Measurements from ENCODE around the gene IL21.
A peak's percentile ranks its signal among the peaks of the same experiment; 100 is the strongest.

Gene IL21

DNA sequence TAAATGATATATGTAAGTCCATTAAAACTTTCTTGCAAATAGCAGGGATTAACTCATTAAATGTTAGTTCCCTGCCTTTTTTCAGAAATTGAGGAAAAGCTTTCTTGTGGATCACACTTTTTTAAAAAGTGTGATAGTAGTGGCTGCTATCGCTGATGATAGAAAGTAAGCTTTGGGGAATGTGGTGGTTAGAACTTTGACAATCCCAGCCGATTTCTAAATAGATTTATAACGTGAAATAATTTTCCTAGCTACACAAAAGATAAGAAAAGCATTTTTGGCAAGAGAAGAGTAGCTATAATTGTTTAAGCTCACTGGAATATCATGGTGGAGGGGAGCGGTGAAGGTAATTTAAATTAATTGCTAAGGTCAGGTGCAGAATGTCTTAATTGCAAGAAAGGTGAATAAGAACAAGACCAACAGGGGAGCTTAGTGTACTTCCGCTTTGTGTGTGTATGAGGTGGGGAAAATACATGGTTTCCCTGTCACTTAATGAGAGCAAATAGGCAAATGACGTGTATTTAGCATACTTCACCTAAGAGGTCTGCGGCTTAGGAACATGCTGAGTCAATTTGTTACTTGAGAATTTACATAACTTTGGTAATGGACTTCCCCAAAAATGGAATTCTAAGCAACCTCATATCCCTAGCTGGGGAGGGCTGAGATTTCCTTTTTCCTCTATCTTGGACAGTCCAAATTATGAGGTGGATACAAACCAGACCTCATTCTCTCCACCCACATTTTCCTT lies 11.7 kb upstream of the IL21 start:
- no peak for DNase-seq

DNA sequence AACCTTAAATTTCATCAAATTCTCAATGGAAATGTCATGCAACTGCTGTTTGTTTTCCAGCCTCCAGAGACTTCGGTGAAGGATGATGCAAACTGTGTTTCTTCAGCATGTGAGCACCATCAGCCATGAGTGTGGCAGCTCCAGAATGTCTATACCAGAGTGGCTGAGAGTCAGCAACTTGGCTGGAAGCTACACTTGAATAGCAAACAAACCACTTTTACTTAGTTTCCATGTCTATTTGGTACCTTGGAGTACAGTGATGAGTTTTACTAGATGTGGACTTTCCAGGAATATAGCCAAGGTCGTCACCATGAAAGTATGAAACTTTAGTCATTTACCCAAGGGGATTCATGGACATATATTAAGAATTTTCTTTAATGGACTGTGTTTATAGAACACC lies 4.3 kb upstream of the IL21 start:
- DNase-seq: no peak

DNA sequence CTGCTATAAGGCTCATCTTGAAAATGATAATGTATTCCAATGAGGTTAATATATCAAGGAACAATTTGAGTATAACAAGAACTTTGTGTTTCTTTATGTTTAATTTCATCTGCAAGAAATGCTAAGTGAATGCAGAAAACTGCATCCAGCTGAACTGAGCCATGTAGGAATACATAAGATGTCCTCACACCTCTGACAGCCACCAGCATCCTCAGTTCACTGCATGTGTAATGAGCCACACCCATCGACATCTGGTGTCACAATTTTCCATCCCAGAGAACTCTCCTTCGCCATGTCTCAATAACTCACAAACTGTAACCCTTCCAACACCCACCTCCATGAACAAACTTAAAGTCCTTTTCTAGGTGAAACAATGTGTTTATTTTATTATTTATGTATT lies 3.3 kb upstream of the IL21 start:
- DNase-seq: no peak

DNA sequence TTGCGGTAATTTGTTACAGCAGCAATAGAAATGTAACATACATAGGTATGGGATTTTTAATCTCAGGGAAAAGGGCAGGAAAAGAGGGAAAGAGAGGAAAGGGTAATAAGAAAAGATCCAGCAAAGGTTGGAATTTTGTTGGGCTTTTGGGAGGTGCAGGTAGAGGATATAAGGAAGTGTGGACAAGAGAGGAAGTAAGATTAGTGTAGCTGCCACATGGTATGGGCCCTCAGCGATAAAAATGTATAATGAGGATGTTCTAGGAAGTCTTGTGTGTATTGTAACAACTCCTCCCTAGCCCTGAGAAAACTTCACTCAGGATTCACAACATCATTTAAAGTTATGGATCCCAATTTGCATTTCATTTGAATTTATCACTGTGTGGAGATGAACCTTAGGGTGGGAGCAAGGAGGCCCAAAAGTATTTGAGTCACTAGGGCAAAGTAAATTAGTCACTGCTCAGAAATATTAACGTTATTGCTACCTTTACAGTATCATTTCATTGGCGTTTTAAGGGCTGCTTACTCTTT lies 2.8 kb upstream of the IL21 start:
- DNase-seq: no peak

DNA sequence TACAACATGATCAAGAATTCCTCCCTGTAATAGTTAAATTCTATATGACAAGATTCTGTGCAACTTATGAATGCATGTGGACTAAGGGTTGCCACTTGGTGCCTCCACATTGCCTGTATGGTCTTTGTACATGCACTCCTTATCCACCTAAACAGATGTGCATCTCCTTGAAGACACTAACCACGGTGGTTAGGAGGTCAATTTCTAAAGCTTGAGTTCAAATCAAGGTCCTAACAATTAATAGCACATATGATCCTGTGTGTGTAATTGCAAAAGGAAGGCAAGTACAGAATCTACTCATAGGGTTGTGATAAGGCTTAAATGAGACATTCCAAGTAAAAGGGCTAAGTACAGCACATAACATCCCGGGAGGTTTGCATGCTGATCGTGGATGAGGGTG lies 1.5 kb upstream of the IL21 start:
- no peak for DNase-seq

DNA sequence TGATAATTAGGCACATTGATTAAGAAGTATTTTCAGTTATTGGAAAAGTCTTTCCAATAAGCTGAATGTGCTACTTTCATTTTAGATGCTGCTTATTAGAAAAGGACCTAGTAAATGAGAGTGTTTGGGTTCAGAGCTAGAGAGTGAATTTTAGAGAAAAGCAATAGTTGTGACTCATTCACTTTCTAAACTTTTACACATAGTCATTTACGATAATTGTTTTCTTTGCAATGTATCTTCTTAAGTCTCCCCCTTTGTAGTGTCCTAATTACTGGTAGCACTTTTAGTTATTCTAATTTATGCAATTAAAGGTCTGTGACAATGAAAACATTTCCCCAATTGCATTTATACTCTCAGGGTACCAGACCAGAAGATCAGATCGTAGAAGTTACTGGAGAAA lies 1.3 kb downstream of the IL21 start:
- no peak for DNase-seq

DNA sequence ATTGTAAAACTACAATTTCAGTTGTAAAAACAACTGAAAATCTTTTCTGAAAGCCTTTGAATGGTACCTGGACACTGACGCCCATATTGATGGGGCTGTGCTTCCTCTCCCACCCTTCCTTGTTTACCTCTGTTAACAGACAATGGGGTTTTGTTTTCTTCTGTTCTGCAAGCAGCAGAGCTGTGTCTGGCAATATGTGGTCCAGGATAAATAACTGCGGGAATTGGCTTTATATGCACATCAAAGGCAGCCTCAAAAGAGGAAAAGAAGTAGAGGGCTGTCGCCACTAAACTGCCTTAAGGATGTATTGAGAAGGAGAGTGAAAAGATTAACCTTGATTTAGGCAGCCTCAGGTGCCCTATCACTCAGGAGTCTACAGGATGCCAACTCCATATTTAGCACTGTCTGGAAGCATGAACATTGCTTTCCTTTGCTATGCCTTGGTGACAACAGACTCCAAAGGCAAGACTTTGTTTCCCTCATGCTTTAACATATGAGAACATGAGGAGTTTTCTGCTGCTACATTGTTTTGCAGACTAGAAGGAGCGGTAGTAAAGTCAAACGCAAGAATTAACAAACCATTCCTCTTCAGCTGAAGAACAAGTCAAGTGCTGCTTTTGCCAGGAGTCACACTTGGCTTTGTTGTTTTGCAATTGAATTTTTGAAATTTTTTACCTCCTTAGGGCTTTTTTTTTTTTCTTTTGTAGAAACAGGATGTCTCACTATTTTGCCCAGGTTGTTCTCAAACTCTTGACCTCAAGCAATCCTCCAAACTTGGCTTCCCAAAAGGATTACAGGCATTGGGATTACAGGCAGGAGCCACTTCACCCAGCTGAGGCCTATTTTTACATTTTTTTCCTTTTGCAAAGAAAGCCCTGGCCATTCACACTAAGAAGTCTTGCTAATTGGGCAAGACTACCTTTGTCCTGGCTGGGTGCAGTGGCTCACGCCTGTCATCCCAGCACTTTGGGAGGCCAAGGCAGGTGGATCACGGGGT lies 3.0 kb downstream of the IL21 start:
- no peak for DNase-seq

DNA sequence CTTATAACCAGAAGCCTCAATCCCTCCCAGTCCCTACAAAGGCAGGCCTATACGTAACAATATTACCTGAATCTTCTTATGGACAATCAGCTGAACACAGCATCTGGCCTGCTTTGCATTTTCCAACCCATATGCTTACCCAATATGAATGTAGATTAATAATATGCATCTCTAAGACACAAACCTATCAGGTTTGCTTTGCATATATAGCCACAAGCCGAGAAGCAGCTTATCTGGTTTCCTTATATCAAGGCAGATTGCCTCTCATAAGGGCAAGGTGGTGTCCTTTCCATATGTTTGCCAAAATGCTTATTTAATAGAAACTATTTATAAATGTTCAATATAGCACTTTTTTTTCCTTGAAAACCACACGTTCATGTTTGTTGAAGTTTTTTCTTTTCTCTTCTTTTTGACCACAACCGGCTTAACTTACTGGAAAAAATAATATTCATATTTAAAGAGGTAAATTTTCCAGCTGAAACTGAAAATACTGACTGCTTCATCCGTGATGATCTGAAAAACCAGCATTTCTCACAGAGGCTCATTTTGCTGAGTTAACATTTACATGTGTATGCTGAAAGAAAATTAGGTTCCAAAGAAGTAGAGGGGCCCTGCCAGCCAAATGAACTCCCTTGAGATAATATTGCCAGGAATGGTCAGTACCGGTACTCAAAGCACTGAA lies 3.8 kb downstream of the IL21 start:
- DNase-seq: no peak

DNA sequence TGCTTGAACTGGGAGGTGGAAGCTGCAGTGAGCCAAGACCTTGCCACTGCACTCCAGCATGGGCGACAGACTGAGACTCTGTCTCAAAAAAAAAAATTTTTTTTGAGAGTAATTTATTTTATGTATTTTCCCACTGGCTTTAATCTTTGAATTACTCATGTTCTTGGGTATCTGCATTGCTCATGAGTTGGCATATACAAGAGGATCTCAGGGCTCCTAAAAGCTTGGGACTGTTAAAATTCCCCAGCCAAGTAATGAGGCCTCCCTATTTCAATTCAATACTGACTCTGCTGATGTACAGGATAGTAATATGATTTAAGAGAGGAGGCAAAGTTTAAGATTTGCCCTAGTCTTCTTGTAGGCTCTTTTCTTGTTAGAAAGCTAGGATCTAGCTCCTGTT lies 6.2 kb downstream of the IL21 start:
- DNase-seq: no peak

DNA sequence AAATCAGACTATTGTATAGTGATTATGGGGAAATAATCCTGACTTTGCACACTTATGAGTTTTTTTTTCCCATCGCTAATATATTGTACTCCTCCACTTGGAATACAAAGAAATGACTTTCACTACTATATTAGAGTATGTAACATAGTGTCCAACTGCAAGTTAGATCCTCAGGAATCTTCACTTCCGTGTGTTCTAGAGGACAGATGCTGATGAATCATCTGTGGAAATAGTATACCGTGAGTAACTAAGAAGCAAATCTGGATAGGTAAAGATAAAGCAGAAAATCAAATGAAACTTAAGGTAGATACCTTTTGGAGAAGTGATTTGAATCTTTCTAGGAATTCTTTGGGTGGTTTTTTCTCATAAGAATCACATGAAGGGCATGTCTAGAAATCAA lies 8.3 kb downstream of the IL21 start:
- DNase-seq: no peak

DNA sequence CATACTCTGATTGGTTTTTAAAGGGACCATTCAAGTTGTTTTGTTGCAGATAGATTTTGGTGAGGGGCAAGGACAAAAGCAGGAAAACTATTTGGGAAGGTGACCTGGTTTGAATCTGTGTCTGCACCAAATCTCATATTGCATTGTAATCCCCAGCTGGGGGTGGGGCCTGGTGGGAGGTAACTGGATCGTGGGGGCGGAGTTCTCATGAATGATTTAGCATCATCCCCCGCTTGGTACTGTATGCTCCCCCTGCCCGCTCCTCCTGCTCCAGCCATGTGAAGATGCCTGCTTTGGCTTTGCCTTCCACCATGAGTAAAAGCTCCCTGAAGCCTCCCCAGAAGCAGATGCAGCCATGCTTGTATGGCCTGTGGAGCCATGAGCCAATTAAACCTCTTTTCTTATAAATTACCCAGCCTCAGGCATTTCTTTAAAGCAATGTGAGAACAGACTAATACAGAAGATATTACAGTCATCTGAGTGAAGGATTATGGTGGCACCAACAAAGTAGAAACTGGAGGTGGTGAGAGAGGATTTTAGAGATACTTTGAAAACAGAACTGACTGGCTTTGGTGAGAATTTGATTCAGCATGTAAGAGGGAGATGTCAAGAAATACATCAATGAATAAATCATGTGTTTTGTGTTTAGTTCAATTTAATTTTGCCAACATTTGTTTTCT lies 14.4 kb downstream of the IL21 start:
- no peak for DNase-seq

DNA sequence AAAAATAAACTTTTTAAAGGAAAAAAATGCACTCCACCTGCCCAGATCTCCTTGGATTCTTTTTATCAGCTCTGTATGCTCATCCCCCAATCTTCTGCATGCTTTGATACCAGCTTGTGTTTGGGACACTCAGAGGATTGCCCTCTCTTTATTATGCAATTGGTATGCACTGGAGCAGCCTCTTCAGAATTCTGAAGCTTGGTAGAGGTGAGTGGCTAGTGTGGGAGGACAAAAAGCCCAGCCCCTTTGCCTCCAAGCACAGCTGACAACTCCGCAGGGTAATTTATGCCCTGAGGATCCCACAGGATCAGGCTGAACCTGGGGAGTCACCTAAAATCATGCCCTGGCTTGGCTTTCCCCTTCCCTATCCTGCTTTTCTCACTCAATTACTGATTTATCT lies 16.7 kb downstream of the IL21 start:
- no peak for DNase-seq

DNA sequence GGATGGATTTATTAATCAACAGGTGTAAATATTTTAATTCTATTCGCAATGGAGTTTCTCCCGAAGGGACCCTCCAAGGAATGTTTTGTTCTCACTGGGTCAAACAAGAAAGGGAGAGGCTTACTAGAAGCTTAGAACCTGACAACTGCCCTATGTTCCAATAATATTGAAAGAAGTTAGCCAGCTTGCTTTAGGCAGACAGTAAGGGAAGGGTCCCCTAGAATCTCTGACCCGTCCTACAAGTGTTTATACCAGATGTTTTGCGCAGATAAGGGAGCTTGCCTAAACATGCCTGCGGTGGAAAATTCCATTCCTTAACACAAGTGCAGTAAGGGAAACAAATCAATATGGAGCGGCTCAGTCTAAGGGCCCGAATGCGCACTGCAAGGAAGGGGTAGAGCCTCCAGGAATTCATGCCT lies 17.7 kb downstream of the IL21 start:
- DNase-seq: no peak

DNA sequence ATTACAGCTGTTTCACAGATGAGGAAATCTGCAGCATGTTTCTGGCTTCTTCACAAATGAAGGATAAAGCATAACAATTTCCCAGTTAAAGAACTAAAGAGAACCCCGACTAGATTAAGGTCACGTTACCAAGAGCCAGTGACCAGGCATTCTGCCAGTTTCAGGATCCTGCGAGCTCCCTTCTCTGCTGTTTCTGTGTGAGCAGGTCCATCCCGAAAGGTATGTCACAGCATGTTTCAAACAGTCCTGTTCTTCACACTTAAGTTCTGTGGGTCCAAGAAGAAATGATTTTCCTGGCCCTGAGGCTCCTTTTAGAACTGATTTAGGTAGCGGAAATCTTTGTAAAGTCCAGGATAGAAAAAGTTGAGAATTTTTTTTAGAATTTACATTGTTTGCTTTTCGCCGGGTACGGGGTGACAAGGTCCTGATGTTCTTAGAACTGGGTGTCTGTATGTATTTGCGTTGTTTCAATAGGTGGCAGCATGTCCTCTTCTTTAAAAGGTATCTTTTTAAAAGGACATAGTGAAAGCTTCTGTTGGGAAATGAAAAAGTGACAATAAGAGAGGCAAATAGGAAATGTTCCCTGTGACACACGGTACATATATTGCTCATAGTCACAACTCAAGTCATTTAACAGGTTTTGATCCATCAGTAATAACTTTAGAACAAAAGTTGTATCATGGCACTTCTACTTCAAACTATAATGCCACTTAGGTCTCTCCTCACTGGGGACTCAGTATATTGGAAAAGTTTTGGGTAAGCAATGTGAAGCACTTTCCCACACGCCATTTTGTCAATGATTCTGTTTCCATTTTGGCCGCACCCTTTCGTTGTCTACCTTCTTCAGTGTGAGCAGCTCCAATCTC lies 18.4 kb downstream of the IL21 start:
- DNase-seq: no peak

DNA sequence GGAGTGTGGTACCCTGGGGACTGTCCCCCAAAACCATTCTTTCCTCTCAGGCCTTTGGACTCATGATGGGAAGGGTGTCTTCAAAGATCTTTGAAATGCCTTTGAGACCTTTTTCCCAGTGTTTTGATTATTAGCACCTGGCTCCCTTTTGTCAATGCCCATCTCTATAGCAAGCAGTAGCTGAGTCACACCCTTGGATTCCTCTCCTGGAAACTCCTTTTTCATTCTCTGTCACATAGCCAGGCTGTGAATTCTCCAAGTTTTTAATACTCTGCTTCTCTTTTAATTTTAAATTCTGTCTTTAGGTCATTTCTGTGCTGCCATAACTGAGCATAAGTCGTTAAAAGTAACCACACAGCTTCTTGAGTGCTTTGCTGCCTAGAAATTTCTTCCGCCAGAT lies 29.7 kb downstream of the IL21 start:
- no peak for DNase-seq

DNA sequence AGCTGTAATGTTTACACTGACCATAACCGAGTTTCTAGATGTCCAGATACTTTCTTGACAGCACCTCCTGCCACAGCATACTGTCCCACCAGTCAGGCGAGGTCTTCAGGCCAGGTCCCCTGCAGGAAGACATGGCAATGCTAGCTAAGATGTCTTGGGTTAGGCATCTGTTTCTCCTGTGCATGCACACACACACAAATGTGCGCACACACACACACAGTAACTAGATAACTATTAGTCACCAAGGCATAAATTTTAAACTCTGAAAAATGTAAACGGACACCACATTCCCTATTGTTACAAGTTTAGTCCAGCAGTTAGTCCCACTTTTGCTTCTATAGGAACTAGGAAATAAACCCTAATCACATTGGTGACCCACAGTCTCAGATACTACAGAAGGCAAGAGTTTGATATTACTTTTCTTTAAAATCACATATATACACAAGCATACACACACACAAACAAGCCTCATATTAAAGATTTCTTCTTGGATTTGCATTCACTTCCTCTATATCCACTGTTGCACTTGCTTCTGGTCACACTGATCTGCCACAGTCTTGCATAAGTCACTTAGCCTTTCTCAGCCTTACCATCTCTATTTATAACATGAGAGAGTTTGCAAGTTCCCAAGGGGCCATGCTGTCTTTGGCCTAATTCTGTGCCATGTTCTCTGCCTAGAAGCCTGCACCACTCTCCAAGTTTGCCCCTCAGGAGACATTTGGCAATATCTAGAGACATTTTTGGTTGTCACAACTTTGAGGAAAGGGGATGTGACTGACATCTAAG lies 32.2 kb downstream of the IL21 start:
- DNase-seq: no peak

DNA sequence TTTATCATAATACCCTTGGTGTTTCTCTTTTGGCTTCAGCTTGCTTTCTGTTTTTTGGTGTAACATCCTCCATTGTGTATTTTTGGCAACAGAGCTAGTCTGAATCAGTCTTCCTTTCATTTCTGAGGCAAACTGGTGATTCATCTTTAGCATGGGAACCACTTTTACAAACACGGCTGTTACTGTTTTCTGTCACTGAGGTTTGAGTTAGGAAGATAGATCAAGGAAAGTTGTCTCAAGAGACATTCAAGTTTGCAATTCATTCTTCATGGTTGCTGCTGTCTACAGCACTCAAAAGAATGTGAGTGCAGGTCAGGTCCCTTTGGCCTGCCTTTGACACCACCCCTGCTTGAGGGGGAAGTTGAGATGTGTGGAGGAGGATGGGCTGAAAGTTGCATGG lies 36.3 kb downstream of the IL21 start:
- DNase-seq: no peak

DNA sequence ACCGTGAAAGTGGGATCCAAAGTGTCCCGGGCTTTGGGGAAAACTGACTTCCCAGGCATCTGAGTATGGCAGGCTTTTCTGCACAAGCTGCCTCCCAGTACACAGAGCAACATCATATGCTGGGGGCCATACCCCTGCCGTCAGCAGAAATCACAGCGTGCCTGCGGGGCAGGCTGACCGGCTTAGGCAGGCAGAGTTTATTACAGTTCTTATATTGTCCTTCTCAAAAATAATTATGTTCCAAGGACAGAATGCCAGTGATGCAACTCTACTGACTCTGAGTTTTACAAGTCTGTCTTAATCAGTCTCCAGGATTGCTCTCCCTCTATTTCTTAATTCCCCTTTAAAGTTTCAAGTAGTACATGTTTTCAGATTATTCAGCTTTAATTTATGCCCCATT lies 37.0 kb downstream of the IL21 start:
- DNase-seq: no peak

DNA sequence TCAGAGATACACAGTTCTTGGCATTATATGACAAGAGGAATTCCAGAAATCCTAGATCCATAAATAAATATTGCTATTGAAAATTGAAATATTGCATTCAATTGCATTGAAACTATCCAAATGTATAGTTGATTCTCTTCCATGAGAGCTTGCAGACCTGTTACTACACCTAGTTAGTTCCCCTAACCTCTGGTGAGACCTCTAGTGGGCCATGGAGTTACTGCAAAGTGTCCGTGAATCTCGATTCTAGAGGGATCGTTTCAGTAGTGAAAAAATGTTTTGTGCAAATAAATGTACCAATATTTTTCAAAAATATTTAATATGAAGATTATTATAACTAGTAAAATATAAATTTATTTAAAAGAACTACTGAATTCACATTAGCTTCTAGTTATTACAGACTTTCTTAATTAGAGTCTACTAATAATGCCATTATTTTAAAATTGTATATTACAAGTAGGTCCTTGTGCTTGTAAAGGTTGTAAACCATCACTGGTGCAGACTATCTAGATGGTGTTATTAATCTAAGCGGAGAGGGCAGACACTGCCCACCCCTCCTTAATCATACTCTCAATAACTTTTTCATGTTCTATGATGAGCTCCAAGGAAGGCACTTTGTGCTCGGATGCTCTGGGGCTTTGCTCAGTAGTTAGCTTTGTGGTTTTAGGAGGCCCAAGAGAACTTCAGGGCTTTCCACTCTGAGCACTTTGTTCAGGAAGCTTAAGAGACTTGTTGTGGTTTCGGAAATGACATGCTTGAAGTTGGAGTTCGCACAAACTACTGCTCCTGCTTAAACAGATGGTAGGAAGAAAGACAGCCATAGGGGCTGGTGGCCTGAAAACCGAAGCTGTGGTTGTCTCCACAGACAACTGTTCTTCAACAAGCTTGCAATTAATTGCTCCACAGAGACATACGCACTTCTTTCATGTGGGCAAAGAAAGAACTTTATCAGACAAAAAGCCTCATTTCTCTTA lies 42.8 kb downstream of the IL21 start:
- peak; percentile 59 for DNase-seq

DNA sequence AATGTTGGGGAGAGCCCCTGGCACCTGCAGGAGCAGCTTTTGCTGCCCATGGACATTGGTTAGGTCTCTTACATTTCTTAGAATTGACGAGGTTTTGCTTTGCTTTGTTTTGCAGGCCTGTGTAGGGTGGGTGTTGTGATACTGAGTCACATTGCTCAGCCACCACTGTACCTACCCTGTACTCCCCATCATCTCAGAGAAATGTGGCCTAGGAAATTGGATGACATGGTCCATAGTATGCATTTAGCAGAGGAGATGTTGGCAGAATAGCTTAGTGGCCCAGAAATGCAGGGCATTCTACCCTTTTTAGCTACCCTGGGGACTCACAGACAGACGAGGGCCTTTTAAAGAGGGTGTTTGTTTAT lies 43.7 kb downstream of the IL21 start:
- no peak for DNase-seq

Measured in activated T-cell treated with anti-CD3 and anti-CD28 coated beads, Interleukin-2, amount 50 U/mL, for 1 hour (primary cell).